Pons (tissue), 1 donor: ENCODE measurements around the gene ORM1.
"Not testable (repeated sequence)": the region's sequence is repeated elsewhere in the genome, so short reads cannot be mapped to it uniquely, and the experiment has no call there.

Experiments used
- DNase-seq: peaks from one replicate; pipeline ENCODE4 v3.0.0-alpha.2; 2016; ENCODE audit warnings: low spot score

The ORM1 gene

GRCh38 chr9:114308361-114308950 is 14.4 kb upstream of the ORM1 start:
- no peak for DNase-seq

GRCh38 chr9:114309096-114309495 is 13.8 kb upstream of the ORM1 start:
- DNase-seq = no peak

- no peak for DNase-seq
Measured at GRCh38 chr9:114310471-114311450, 12.1 kb upstream of the ORM1 start.

- no peak for DNase-seq
Measured at GRCh38 chr9:114311571-114312512, 11.1 kb upstream of the ORM1 start.

GRCh38 chr9:114312513-114312875 is 10.4 kb upstream of the ORM1 start:
- DNase-seq = no peak

GRCh38 chr9:114313186-114313585 is 9.7 kb upstream of the ORM1 start:
- DNase-seq = no peak

- DNase-seq = no peak
Measured at GRCh38 chr9:114314256-114314867, 8.5 kb upstream of the ORM1 start.

- no peak for DNase-seq
Measured at GRCh38 chr9:114314881-114315722, 7.8 kb upstream of the ORM1 start.

- no peak for DNase-seq
Measured at GRCh38 chr9:114315723-114316363, 7.1 kb upstream of the ORM1 start.

GRCh38 chr9:114316605-114317230 is 6.2 kb upstream of the ORM1 start:
- no peak for DNase-seq

GRCh38 chr9:114317665-114318357 is 5.1 kb upstream of the ORM1 start:
- DNase-seq = no peak

- no peak for DNase-seq
Measured at GRCh38 chr9:114318416-114318815, 4.5 kb upstream of the ORM1 start.

GRCh38 chr9:114319147-114319546 is 3.8 kb upstream of the ORM1 start:
- no peak for DNase-seq

GRCh38 chr9:114320710-114321109 is 2.2 kb upstream of the ORM1 start:
- not testable (repeated sequence) for DNase-seq

- DNase-seq = no peak
Measured at GRCh38 chr9:114321759-114322158, 1.1 kb upstream of the ORM1 start.

GRCh38 chr9:114322160-114322818 is 609 bp upstream of the ORM1 start:
- DNase-seq = not testable (repeated sequence)

- DNase-seq = not testable (repeated sequence)
Measured at GRCh38 chr9:114323849-114324248, 951 bp downstream of the ORM1 start.

- no peak for DNase-seq
Measured at GRCh38 chr9:114324492-114324891, 1.6 kb downstream of the ORM1 start.

- not testable (repeated sequence) for DNase-seq
Measured at GRCh38 chr9:114324965-114325364, 2.1 kb downstream of the ORM1 start.
